IMR-90 (cell line): ENCODE measurements around the gene ZNF488.

Experiments used
- CEBPB ChIP-seq: IDR thresholded peaks from 2 replicates; pipeline ENCODE4 v1.6.1; 2012; ENCODE audit warnings: low read depth, low read length, improper control_type of control experiment
- CHD1 ChIP-seq: IDR thresholded peaks from 2 replicates; pipeline ENCODE4 v1.6.1; 2012; ENCODE audit warnings: low read depth, low read length, improper control_type of control experiment
- FOS ChIP-seq: fragments of 150-350 bp; IDR thresholded peaks from 2 replicates; pipeline ENCODE4 v1.6.1; 2016; ENCODE audit warnings: low read depth, low read length
- MAZ ChIP-seq: IDR thresholded peaks from 2 replicates; pipeline ENCODE4 v1.6.1; 2012; ENCODE audit warnings: low read depth, mild to moderate bottlenecking, low read length, improper control_type of control experiment, moderate library complexity, borderline replicate concordance
- POLR2A ChIP-seq: IDR thresholded peaks from 2 replicates; pipeline ENCODE4 v1.6.1; 2012; ENCODE audit warnings: mild to moderate bottlenecking, low read depth, low read length
- RAD21 ChIP-seq: IDR thresholded peaks from 2 replicates; pipeline ENCODE4 v1.6.1; 2012; ENCODE audit warnings: low read length, improper control_type of control experiment
- RCOR1 ChIP-seq: IDR thresholded peaks from 2 replicates; pipeline ENCODE4 v1.6.1; 2012; ENCODE audit warnings: mild to moderate bottlenecking, low read length, improper control_type of control experiment; ENCODE audit not compliant: insufficient replicate concordance
- RFX5 ChIP-seq: IDR thresholded peaks from 2 replicates; pipeline ENCODE4 v1.8.0; 2012; ENCODE audit warnings: low read depth, mild to moderate bottlenecking, low read length, moderate library complexity
- SMC3 ChIP-seq: fragments of 150-350 bp; IDR thresholded peaks from 2 replicates; pipeline ENCODE4 v1.6.1; 2016; ENCODE audit warnings: low read depth, mild to moderate bottlenecking, antibody characterized with exemption, low read length, moderate library complexity
- TF ChIP-seq, protein P1 (sequence below): conservative IDR thresholded peaks from 2 replicates; pipeline ENCODE4 v1.5.1; 2012; ENCODE audit warnings: mild to moderate bottlenecking, low read depth, low read length, improper control_type of control experiment
- TF ChIP-seq, protein P2 (sequence below): fragments of 150-350 bp; IDR thresholded peaks from 2 replicates; pipeline ENCODE4 v1.6.1; 2016; ENCODE audit warnings: low read depth, mild to moderate bottlenecking, low read length, moderate library complexity, borderline replicate concordance
- TF ChIP-seq, protein P3 (sequence below): fragments of 150-350 bp; IDR thresholded peaks from 2 replicates; pipeline ENCODE4 v1.6.1; 2017; ENCODE audit warnings: mild to moderate bottlenecking, antibody characterized with exemption, low read length, low read depth

DNA sequence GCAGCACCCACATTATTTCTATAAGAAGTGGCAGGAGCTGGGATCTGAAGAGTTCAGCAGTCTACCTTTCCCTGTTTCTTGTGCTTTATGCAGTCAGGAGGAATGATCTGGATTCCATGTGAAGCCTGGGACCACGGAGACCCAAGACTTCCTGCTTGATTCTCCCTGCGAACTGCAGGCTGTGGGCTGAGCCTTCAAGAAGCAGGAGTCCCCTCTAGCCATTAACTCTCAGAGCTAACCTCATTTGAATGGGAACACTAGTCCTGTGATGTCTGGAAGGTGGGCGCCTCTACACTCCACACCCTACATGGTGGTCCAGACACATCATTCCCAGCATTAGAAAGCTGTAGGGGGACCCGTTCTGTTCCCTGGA is 36.8 kb downstream of the ZNF488 start:
- TF ChIP-seq, protein P1, sequence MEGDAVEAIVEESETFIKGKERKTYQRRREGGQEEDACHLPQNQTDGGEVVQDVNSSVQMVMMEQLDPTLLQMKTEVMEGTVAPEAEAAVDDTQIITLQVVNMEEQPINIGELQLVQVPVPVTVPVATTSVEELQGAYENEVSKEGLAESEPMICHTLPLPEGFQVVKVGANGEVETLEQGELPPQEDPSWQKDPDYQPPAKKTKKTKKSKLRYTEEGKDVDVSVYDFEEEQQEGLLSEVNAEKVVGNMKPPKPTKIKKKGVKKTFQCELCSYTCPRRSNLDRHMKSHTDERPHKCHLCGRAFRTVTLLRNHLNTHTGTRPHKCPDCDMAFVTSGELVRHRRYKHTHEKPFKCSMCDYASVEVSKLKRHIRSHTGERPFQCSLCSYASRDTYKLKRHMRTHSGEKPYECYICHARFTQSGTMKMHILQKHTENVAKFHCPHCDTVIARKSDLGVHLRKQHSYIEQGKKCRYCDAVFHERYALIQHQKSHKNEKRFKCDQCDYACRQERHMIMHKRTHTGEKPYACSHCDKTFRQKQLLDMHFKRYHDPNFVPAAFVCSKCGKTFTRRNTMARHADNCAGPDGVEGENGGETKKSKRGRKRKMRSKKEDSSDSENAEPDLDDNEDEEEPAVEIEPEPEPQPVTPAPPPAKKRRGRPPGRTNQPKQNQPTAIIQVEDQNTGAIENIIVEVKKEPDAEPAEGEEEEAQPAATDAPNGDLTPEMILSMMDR, result no peak
- TF ChIP-seq MAZ, result no peak
- TF ChIP-seq SMC3, result no peak
- no peak for TF ChIP-seq RCOR1
- TF ChIP-seq, protein P2, sequence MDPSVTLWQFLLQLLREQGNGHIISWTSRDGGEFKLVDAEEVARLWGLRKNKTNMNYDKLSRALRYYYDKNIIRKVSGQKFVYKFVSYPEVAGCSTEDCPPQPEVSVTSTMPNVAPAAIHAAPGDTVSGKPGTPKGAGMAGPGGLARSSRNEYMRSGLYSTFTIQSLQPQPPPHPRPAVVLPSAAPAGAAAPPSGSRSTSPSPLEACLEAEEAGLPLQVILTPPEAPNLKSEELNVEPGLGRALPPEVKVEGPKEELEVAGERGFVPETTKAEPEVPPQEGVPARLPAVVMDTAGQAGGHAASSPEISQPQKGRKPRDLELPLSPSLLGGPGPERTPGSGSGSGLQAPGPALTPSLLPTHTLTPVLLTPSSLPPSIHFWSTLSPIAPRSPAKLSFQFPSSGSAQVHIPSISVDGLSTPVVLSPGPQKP, result no peak
- TF ChIP-seq, protein P3, sequence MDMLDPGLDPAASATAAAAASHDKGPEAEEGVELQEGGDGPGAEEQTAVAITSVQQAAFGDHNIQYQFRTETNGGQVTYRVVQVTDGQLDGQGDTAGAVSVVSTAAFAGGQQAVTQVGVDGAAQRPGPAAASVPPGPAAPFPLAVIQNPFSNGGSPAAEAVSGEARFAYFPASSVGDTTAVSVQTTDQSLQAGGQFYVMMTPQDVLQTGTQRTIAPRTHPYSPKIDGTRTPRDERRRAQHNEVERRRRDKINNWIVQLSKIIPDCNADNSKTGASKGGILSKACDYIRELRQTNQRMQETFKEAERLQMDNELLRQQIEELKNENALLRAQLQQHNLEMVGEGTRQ, result no peak
- no peak for TF ChIP-seq RFX5
- no peak for TF ChIP-seq CHD1
- no peak for TF ChIP-seq RAD21
- TF ChIP-seq FOS, result no peak
- no peak for TF ChIP-seq POLR2A
- no peak for TF ChIP-seq CEBPB
